CMK (cell line): ENCODE results near the gene IRAK2.
"Not testable (repeated sequence)": the region's sequence is repeated elsewhere in the genome, so short reads cannot be mapped to it uniquely, and the experiment has no call there.

Experiments used
- DNase-seq: peaks from one replicate; pipeline ENCODE4 v3.0.0-alpha.2; 2010; ENCODE audit warnings: low read depth

IRAK2 gene

GRCh38 chr3:10249833-10250232, 85.1 kb downstream of the IRAK2 start:
- no peak for DNase-seq

- no peak for DNase-seq
Observed at GRCh38 chr3:10251006-10251405, 86.3 kb downstream of the IRAK2 start.

- DNase-seq: no peak
Observed at GRCh38 chr3:10253731-10254130, 89.0 kb downstream of the IRAK2 start.

- no peak for DNase-seq
Observed at GRCh38 chr3:10255835-10256234, 91.1 kb downstream of the IRAK2 start.

- no peak for DNase-seq
Observed at GRCh38 chr3:10259036-10259435, 94.3 kb downstream of the IRAK2 start.

- no peak for DNase-seq
Observed at GRCh38 chr3:10259798-10260197, 95.1 kb downstream of the IRAK2 start.

- no peak for DNase-seq
Observed at GRCh38 chr3:10260211-10260701, 95.5 kb downstream of the IRAK2 start.

- DNase-seq: no peak
Observed at GRCh38 chr3:10262027-10262426, 97.3 kb downstream of the IRAK2 start.

- DNase-seq: no peak
Observed at GRCh38 chr3:10263646-10264363, 99.1 kb downstream of the IRAK2 start.

GRCh38 chr3:10265833-10266232, 101.1 kb downstream of the IRAK2 start:
- DNase-seq: no peak

GRCh38 chr3:10266936-10267335, 102.2 kb downstream of the IRAK2 start:
- DNase-seq: not testable (repeated sequence)

GRCh38 chr3:10268116-10268515, 103.4 kb downstream of the IRAK2 start:
- DNase-seq: no peak

GRCh38 chr3:10268930-10269329, 104.2 kb downstream of the IRAK2 start:
- no peak for DNase-seq

- DNase-seq: no peak
Observed at GRCh38 chr3:10269443-10269842, 104.7 kb downstream of the IRAK2 start.

GRCh38 chr3:10272476-10272875, 107.8 kb downstream of the IRAK2 start:
- DNase-seq: not testable (repeated sequence)

- DNase-seq: no peak
Observed at GRCh38 chr3:10272977-10273376, 108.3 kb downstream of the IRAK2 start.

- no peak for DNase-seq
Observed at GRCh38 chr3:10273702-10274305, 109.1 kb downstream of the IRAK2 start.

- DNase-seq: no peak
Observed at GRCh38 chr3:10274601-10275000, 109.9 kb downstream of the IRAK2 start.

- DNase-seq: no peak
Observed at GRCh38 chr3:10277115-10277625, 112.5 kb downstream of the IRAK2 start.

GRCh38 chr3:10278501-10278900, 113.8 kb downstream of the IRAK2 start:
- no peak for DNase-seq

- DNase-seq: no peak
Observed at GRCh38 chr3:10279384-10280176, 114.9 kb downstream of the IRAK2 start.

GRCh38 chr3:10280177-10280529, 115.4 kb downstream of the IRAK2 start:
- no peak for DNase-seq

GRCh38 chr3:10280571-10280970, 115.9 kb downstream of the IRAK2 start:
- DNase-seq: no peak
